ENCODE data around the gene PALM2AKAP2.

PALM2AKAP2 gene

GRCh38 chr9:109795613-109796012 is 15.6 kb downstream of the PALM2AKAP2 start:
- Histone ChIP-seq H3K79me2 (ENCODE audit: insufficient read depth, low read depth) (no peaks in the 10 kb centered on the region), H3K4me2 (no peak overlapping the region), H3K27me3 (ENCODE audit: insufficient read depth, low read depth) (no peaks in the 10 kb centered on the region), H3K36me3 (ENCODE audit: insufficient read depth) (no peaks in the 10 kb centered on the region), H3K27ac (no peak overlapping the region), H3K4me1 (ENCODE audit: low read depth, poor library complexity, severe bottlenecking) (no peaks in the 10 kb centered on the region), H3K4me3 (IDR thresholded peaks at IDR 0.05; ENCODE audit: insufficient read depth, low read depth, low read length) (no peak overlapping the region), H2AFZ (ENCODE audit: low read depth) (no peak overlapping the region), H3K9ac (no peak overlapping the region), H4K20me1 (ENCODE audit: insufficient read depth) (no peaks in the 10 kb centered on the region)
- no peak for TF ChIP-seq CTCF (conservative IDR thresholded peaks at IDR 0.05; ENCODE audit: low read depth, low read length)

GRCh38 chr9:109796078-109796477 is 16.1 kb downstream of the PALM2AKAP2 start:
- no peaks in the 10 kb centered on the region for H3K27me3 ChIP-seq (ENCODE audit: insufficient read depth, low read depth)
- H3K27ac ChIP-seq, result no peak overlapping the region
- no peak for TF ChIP-seq CTCF (conservative IDR thresholded peaks at IDR 0.05; ENCODE audit: low read depth, low read length)
- H4K20me1 ChIP-seq (ENCODE audit: insufficient read depth), result no peaks in the 10 kb centered on the region
- H3K36me3 ChIP-seq (ENCODE audit: insufficient read depth), result no peaks in the 10 kb centered on the region
- H3K9ac ChIP-seq, result no peak overlapping the region
- H3K4me3 ChIP-seq (IDR thresholded peaks at IDR 0.05; ENCODE audit: insufficient read depth, low read depth, low read length), result no peak overlapping the region
- H3K79me2 ChIP-seq (ENCODE audit: insufficient read depth, low read depth), result no peaks in the 10 kb centered on the region
- H3K4me2 ChIP-seq, result no peak overlapping the region
- no peak overlapping the region for H2AFZ ChIP-seq (ENCODE audit: low read depth)
- no peaks in the 10 kb centered on the region for H3K4me1 ChIP-seq (ENCODE audit: low read depth, poor library complexity, severe bottlenecking)

GRCh38 chr9:109797006-109797405 is 17.0 kb downstream of the PALM2AKAP2 start:
- Histone ChIP-seq H3K79me2 (ENCODE audit: insufficient read depth, low read depth) (no peaks in the 10 kb centered on the region), H3K27me3 (ENCODE audit: insufficient read depth, low read depth) (no peaks in the 10 kb centered on the region)
- no peak for TF ChIP-seq CTCF (conservative IDR thresholded peaks at IDR 0.05; ENCODE audit: low read depth, low read length)

DNA sequence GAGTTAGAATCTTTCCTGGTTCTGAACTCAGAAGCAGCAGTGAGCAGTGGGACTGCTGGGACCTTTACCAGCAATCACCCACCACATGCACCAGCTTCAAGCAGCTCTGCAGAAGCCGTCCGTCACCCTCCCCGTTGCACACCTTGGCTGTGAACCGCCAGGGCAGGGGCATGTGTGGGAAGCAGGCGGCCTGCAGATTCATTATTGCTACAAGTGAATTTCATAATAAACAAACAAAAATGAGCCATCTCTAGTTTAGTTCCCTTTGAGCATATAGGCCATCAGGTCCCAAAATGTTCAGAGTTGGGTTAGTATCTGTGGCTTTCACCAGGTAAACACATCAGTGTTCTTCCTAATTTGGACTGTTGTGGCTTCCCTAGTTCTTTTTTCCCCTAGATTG is 17.5 kb downstream of the PALM2AKAP2 start:
- no peak overlapping the region for H3K4me3 ChIP-seq (IDR thresholded peaks at IDR 0.05; ENCODE audit: insufficient read depth, low read depth, low read length)
- TF ChIP-seq CTCF (conservative IDR thresholded peaks at IDR 0.05; ENCODE audit: low read depth, low read length), result no peak
- H4K20me1 ChIP-seq (ENCODE audit: insufficient read depth), result no peaks in the 10 kb centered on the region
- H3K9ac ChIP-seq, result no peak overlapping the region
- no peak overlapping the region for H3K4me2 ChIP-seq
- H3K36me3 ChIP-seq (ENCODE audit: insufficient read depth), result no peaks in the 10 kb centered on the region
- no peaks in the 10 kb centered on the region for H3K27me3 ChIP-seq (ENCODE audit: insufficient read depth, low read depth)
- no peaks in the 10 kb centered on the region for H3K79me2 ChIP-seq (ENCODE audit: insufficient read depth, low read depth)
- no peaks in the 10 kb centered on the region for H3K4me1 ChIP-seq (ENCODE audit: low read depth, poor library complexity, severe bottlenecking)
- H3K27ac ChIP-seq, result no peak overlapping the region
- no peak overlapping the region for H2AFZ ChIP-seq (ENCODE audit: low read depth)

More at GRCh38 chr9:109797006-109797405, 17.0 kb downstream of the PALM2AKAP2 start:
- no peak overlapping the region for H2AFZ ChIP-seq (ENCODE audit: low read depth)
- no peak overlapping the region for H3K9ac ChIP-seq
- H3K27ac ChIP-seq, result no peak overlapping the region
- H3K4me2 ChIP-seq, result no peak overlapping the region
- H3K36me3 ChIP-seq (ENCODE audit: insufficient read depth), result no peaks in the 10 kb centered on the region
- H3K4me1 ChIP-seq (ENCODE audit: low read depth, poor library complexity, severe bottlenecking), result no peaks in the 10 kb centered on the region
- no peaks in the 10 kb centered on the region for H4K20me1 ChIP-seq (ENCODE audit: insufficient read depth)
- no peak overlapping the region for H3K4me3 ChIP-seq (IDR thresholded peaks at IDR 0.05; ENCODE audit: insufficient read depth, low read depth, low read length)
